GM21723 (cell line): ENCODE results near the gene TBXAS1.
A peak's percentile ranks its signal among the peaks of the same experiment; 100 is the strongest.
"Not testable (repeated sequence)": the region's sequence is repeated elsewhere in the genome, so short reads cannot be mapped to it uniquely, and the experiment has no call there.

ENCODE experiments used
- ATAC-seq: cut with Tn5 transposase; IDR thresholded peaks from one replicate; pipeline ENCODE4 v1.9.1; 2021; ENCODE audit warnings: mild to moderate bottlenecking, moderate library complexity; ENCODE audit not compliant: unreplicated experiment

TBXAS1 gene

GRCh38 chr7:139825666-139826290, 3.3 kb upstream of the TBXAS1 start:
- ATAC-seq = no peak

- ATAC-seq = no peak
These were observed 2.0 kb upstream of the TBXAS1 start for GRCh38 chr7:139827042-139827441.

- no peak for ATAC-seq
These were observed 618 bp upstream of the TBXAS1 start for GRCh38 chr7:139828446-139828845.

- ATAC-seq = peak; percentile 28
These were observed 682 bp downstream of the TBXAS1 start for GRCh38 chr7:139829775-139830117.

- ATAC-seq = no peak
These were observed 1.2 kb downstream of the TBXAS1 start for GRCh38 chr7:139830292-139830691.

- no peak for ATAC-seq
These were observed 1.9 kb downstream of the TBXAS1 start for GRCh38 chr7:139830782-139831501.

GRCh38 chr7:139835848-139836247, 6.8 kb downstream of the TBXAS1 start:
- not testable (repeated sequence) for ATAC-seq

- not testable (repeated sequence) for ATAC-seq
These were observed 8.2 kb downstream of the TBXAS1 start for GRCh38 chr7:139837291-139837690.

GRCh38 chr7:139838276-139838675, 9.2 kb downstream of the TBXAS1 start:
- ATAC-seq = no peak

- no peak for ATAC-seq
These were observed 9.8 kb downstream of the TBXAS1 start for GRCh38 chr7:139838876-139839275.

- ATAC-seq = no peak
These were observed 11.7 kb downstream of the TBXAS1 start for GRCh38 chr7:139840776-139841175.

- ATAC-seq = peak; percentile 89
These were observed 13.5 kb downstream of the TBXAS1 start for GRCh38 chr7:139842401-139843210.

- not testable (repeated sequence) for ATAC-seq
These were observed 14.1 kb downstream of the TBXAS1 start for GRCh38 chr7:139843211-139843537.

GRCh38 chr7:139844779-139845442, 15.8 kb downstream of the TBXAS1 start:
- ATAC-seq = no peak

- no peak for ATAC-seq
These were observed 16.4 kb downstream of the TBXAS1 start for GRCh38 chr7:139845443-139845805.

GRCh38 chr7:139846297-139846696, 17.2 kb downstream of the TBXAS1 start:
- no peak for ATAC-seq

GRCh38 chr7:139848274-139848673, 19.2 kb downstream of the TBXAS1 start:
- ATAC-seq = no peak

GRCh38 chr7:139850906-139851305, 21.8 kb downstream of the TBXAS1 start:
- no peak for ATAC-seq

- ATAC-seq = no peak
These were observed 22.9 kb downstream of the TBXAS1 start for GRCh38 chr7:139851770-139852481.

- no peak for ATAC-seq
These were observed 23.4 kb downstream of the TBXAS1 start for GRCh38 chr7:139852482-139852845.
